Right lobe of liver (tissue), 6 donors: ENCODE data around the gene NFASC. TPM values are rescaled to one million over a fixed set of nuclear protein-coding genes. Genes with fewer than 3 reads are reported as not detected.

Source experiments
- ATAC-seq, 4 donors: fragments of 200-7000 bp; cut with Tn5 transposase; one replicate each; pipeline ENCODE4 v1.9.1; 2020; ENCODE audit warnings: mild to moderate bottlenecking in 4 of 4, moderate library complexity in 4 of 4
- DNase-seq, 3 donors: peaks; one replicate each; pipeline ENCODE4 v3.0.0-alpha.2; 2020
- H3K27ac ChIP-seq, 3 donors: fragments of 200-600 bp; one replicate each; pipeline ENCODE4 v1.8.0; 2022
- H3K27me3 ChIP-seq, 2 donors: fragments of 200-600 bp; one replicate each; pipeline ENCODE4 v1.8.0; 2022
- H3K36me3 ChIP-seq, 4 donors: fragments of 200-600 bp; sonication (generic) in 1 of 4; one replicate each; pipeline versions ENCODE4 v1.5.1 to v1.8.0; 2017 to 2022; ENCODE audit warnings: control low read depth in 1 of 4
- H3K4me1 ChIP-seq, 4 donors: fragments of 200-600 bp; sonication (generic) in 1 of 4; one replicate each; pipeline versions ENCODE4 v1.5.1 to v1.8.0; 2017 to 2022; ENCODE audit warnings: control low read depth in 1 of 4
- H3K4me3 ChIP-seq, 3 donors: fragments of 200-600 bp; one replicate each; pipeline ENCODE4 v1.8.0; 2022
- H3K9me3 ChIP-seq, 4 donors: fragments of 200-600 bp; sonication (generic) in 1 of 4; one replicate each; pipeline versions ENCODE4 v1.5.1 to v1.8.0; 2017 to 2022; ENCODE audit warnings: control low read depth in 1 of 4
- CTCF ChIP-seq, 4 donors: fragments of 200-600 bp in 3 of 4; fragments of 450-650 bp in 1 of 4; IDR thresholded peaks; one replicate each; pipeline versions ENCODE4 v1.5.1 to v1.8.0; 2016 to 2022; ENCODE audit warnings: antibody characterized with exemption in 4 of 4, mild to moderate bottlenecking in 2 of 4
- POLR2A ChIP-seq: fragments of 450-650 bp; IDR thresholded peaks from one replicate; pipeline ENCODE4 v1.6.1; 2017; ENCODE audit warnings: antibody characterized with exemption, mild to moderate bottlenecking
- WGBS: methylation state at CpG from one replicate; pipeline ENCODE4 v1.1.6; 2018; ENCODE audit warnings: low coverage, low lambda C conversion rate; ENCODE audit not compliant: insufficient coverage; ENCODE audit errors: missing lambda C conversion rate; 5-methylcytosine and 5-hydroxymethylcytosine counted together
- intact Hi-C, 2 donors: fragments of 100-400 bp; cut with DNase I; formaldehyde crosslinking; loops; one replicate each; pipeline versions ENCODE4 v1.11.2 to v1.14.1; 2022
- total RNA-seq, 6 experiments: library from RNA; depleted of rRNA in 2 of 6; stranded (reverse); fragments of >200 nt in 2 of 6; fragmentation: NEBNext Ultra II Directional in 3 of 6; extraction: Animal tissue kit (Norgen Biotek cat#: 25700) in 3 of 6; gene quantifications; one replicate each; pipeline versions ENCODE4 v1.1.0 to v1.2.4, GENCODE V29; 2016 to 2023
- donor health status: DM: no; HTN: yes; CAD: no.
- donor health status: DM: no; HTN: no; CAD: no.
- donor health status: DM: no; HTN: no; CAD: no.
- donor health status: DM: no; HTN: yes; CAD: no.
- donor health status: DM: no; HTN: yes; CAD: no.

Gene NFASC
- total RNA-seq, 6 experiments from 2014 or later = 3.2 to 7.8 (median 5.6) TPM

- Histone ChIP-seq H3K27me3 (no peaks in the 10 kb centered on the region), H3K36me3 (no peaks in the 10 kb centered on the region), H3K4me3 (no peak overlapping the region), H3K4me1 (no peaks in the 10 kb centered on the region), H3K9me3 (no peaks in the 10 kb centered on the region), H3K27ac (no peak overlapping the region)
- no peak for ATAC-seq
- TF ChIP-seq CTCF (IDR thresholded peaks at IDR 0.05) (no peak), POLR2A (no peak)
- intact Hi-C loops = no loop called here
- DNase-seq = no peak
- 93% methylated on average over 4 of the region's 6 CpGs for WGBS
Measured at GRCh38 chr1:204962742-204963632, 92.3 kb downstream of the NFASC start.

GRCh38 chr1:204967451-204967850 lies 96.8 kb downstream of the NFASC start:
- no peak for TF ChIP-seq POLR2A
- TF ChIP-seq CTCF (IDR thresholded peaks at IDR 0.05) = no peak
- Histone ChIP-seq H3K4me3 (no peak overlapping the region), H3K27ac (no peak overlapping the region), H3K27me3 (no peaks in the 10 kb centered on the region), H3K9me3 (no peaks in the 10 kb centered on the region), H3K4me1 (no peaks in the 10 kb centered on the region), H3K36me3 (no peaks in the 10 kb centered on the region)
- DNase-seq (no peak), ATAC-seq (no peak)
- 53% methylated on average over 5 of the region's 6 CpGs for WGBS
- intact Hi-C loops = no loop called here

GRCh38 chr1:204968135-204968534 lies 97.5 kb downstream of the NFASC start:
- no CpG with 5 or more reads among the region's 10 CpGs for WGBS
- Histone ChIP-seq H3K4me3 (no peak overlapping the region), H3K36me3 (no peaks in the 10 kb centered on the region), H3K27ac (no peak overlapping the region), H3K9me3 (no peaks in the 10 kb centered on the region), H3K27me3 (no peaks in the 10 kb centered on the region), H3K4me1 (no peaks in the 10 kb centered on the region)
- ATAC-seq (no peak), DNase-seq (no peak)
- TF ChIP-seq POLR2A (no peak), CTCF (IDR thresholded peaks at IDR 0.05) (no peak)
- intact Hi-C loops = no loop called here

GRCh38 chr1:204968951-204969350 lies 98.3 kb downstream of the NFASC start:
- intact Hi-C loops = no loop called here

More at GRCh38 chr1:204968951-204969350, 98.3 kb downstream of the NFASC start:
- no peaks in the 10 kb centered on the region for H3K9me3 ChIP-seq
- H3K4me3 ChIP-seq = no peak overlapping the region
- TF ChIP-seq POLR2A = no peak
- TF ChIP-seq CTCF (IDR thresholded peaks at IDR 0.05) = no peak
- ATAC-seq = no peak
- no peaks in the 10 kb centered on the region for H3K36me3 ChIP-seq
- H3K27ac ChIP-seq = no peak overlapping the region
- WGBS = 46% methylated on average over 7 of the region's 16 CpGs
- no peaks in the 10 kb centered on the region for H3K27me3 ChIP-seq
- no peaks in the 10 kb centered on the region for H3K4me1 ChIP-seq
- DNase-seq = no peak
